Endodermal cell (in vitro differentiated cells): Measurements from ENCODE around the gene LENEP. TPM values are rescaled to one million over a fixed set of nuclear protein-coding genes. Genes with fewer than 3 reads are reported as not detected.
A peak's percentile ranks its signal among the peaks of the same experiment; 100 is the strongest.

ENCODE experiments used
- DNase-seq: peaks from one replicate; pipeline ENCODE4 v3.0.0-alpha.2; 2017
- H3K27ac ChIP-seq: 2 replicates; pipeline ENCODE4 v1.5.1; 2013; ENCODE audit warnings: mild to moderate bottlenecking, low read depth, low read length, moderate library complexity
- H3K27me3 ChIP-seq: 2 replicates; pipeline ENCODE4 v1.6.1; 2013; ENCODE audit warnings: mild to moderate bottlenecking, low read length, moderate library complexity; ENCODE audit not compliant: insufficient read depth, control insufficient read depth, poor library complexity, severe bottlenecking
- H3K36me3 ChIP-seq: 2 replicates; pipeline ENCODE4 v1.7.0; 2013; ENCODE audit warnings: mild to moderate bottlenecking, low read length, moderate library complexity; ENCODE audit not compliant: control insufficient read depth, insufficient read depth
- H3K4me1 ChIP-seq: one replicate; pipeline ENCODE4 v1.7.0; 2013; ENCODE audit warnings: low read length; ENCODE audit not compliant: control insufficient read depth, insufficient read depth
- H3K4me3 ChIP-seq: 2 replicates; pipeline ENCODE4 v1.5.1; 2013; ENCODE audit warnings: mild to moderate bottlenecking, low read length, moderate library complexity
- H3K9ac ChIP-seq: 2 replicates; pipeline ENCODE4 v1.6.1; 2013; ENCODE audit warnings: mild to moderate bottlenecking, low read length, moderate library complexity; ENCODE audit not compliant: poor library complexity, severe bottlenecking; ENCODE audit errors: extremely low read depth
- H3K9me3 ChIP-seq: 2 replicates; pipeline ENCODE4 v1.6.1; 2013; ENCODE audit warnings: mild to moderate bottlenecking, low read length, moderate library complexity; ENCODE audit not compliant: control insufficient read depth
- H3K27ac Mint-ChIP-seq: 2 replicates; pipeline ENCODE4 v1.8.0; 2020; ENCODE audit warnings: mixed read lengths
- H3K27me3 Mint-ChIP-seq: 2 replicates; pipeline ENCODE4 v1.8.0; 2021; ENCODE audit warnings: mild to moderate bottlenecking, mixed read lengths; ENCODE audit not compliant: insufficient read depth
- H3K36me3 Mint-ChIP-seq: 2 replicates; pipeline ENCODE4 v1.8.0; 2020; ENCODE audit warnings: low read depth, mixed read lengths
- H3K4me1 Mint-ChIP-seq: 2 replicates; pipeline ENCODE4 v1.8.0; 2020; ENCODE audit warnings: mixed read lengths
- H3K4me3 Mint-ChIP-seq: 2 replicates; pipeline ENCODE4 v1.8.0; 2020; ENCODE audit warnings: mild to moderate bottlenecking, moderate library complexity, mixed read lengths
- H3K9me3 Mint-ChIP-seq: 2 replicates; pipeline ENCODE4 v1.8.0; 2020; ENCODE audit warnings: mild to moderate bottlenecking, mixed read lengths
- WGBS, 2 experiments: methylation state at CpG; one replicate each; pipeline versions ENCODE4 v1.1.5 to v1.1.7; 2013; ENCODE audit warnings: missing lambda C conversion rate in 2 of 2, mixed read lengths in 1 of 2; ENCODE audit not compliant: insufficient coverage in 1 of 2, insufficient read length in 1 of 2; 5-methylcytosine and 5-hydroxymethylcytosine counted together
- total RNA-seq, 2 donors: library from RNA; stranded (reverse); fragmentation: NEBNext Ultra II Directional in 1 of 2; extraction: Animal tissue kit (Norgen Biotek cat#: 25700) in 1 of 2; gene quantifications; 2 replicates in 1 of 2; 3 replicates in 1 of 2; pipeline ENCODE4 v1.2.1, GENCODE V29; 2021
- TF ChIP-seq, protein P1 (sequence below): fragments of 200-600 bp; sonication (generic); conservative IDR thresholded peaks from 2 replicates; pipeline ENCODE4 v1.5.0; 2021; ENCODE audit warnings: antibody characterized with exemption, mild to moderate bottlenecking

The LENEP gene
- total RNA-seq, 2 donors from 2014 or later: 2.0 TPM; not detected in 1

DNA sequence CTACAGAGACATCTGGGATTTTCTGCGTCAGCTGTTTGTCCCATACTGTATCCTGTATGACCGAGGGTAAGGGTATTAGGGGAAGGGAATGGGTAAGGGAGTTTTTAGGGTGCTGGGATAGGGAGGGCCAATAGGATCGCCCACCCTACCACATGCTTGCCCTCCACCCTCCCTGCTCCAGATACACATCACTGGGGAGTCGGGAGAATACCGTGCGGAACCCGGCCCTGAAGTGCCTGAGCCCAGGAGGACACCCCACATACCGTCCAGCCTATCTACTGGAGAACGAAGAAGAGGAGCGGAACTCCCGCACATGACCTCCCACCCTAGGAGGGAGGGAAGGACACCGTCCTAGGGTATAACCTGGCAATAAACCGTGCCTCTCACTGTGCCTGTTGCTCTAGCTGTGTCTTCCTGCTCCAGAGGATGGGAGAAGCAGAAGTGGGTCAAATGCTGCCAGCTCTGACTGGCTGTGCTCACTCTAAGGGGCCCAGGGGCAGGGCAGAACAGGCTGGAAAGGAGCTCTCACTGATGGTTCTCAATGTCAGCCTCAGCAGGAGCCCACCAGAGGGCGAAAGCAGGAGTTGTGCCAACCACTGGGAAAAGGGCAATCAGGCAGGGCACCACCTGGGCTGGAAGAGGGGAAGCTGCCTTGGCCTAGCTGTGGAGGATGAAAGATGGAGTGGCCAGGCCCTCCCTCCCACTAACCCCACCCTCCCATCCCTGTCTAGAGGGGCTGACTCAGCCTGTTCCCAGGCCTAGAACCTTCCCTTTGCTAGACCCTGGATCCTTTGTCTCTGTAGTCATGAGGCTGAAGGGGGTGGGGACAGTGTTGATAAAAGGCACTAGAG is 440 bp upstream of the LENEP start:
- H3K9me3 Mint-ChIP-seq: no peaks in the 10 kb centered on the region
- H3K36me3 ChIP-seq: peaks cover 25% of the 10 kb centered on the region
- 94 to 97% methylated on average over 6 to 14 of the region's 14 CpGs for WGBS, 2 experiments
- no peaks in the 10 kb centered on the region for H3K9me3 ChIP-seq
- peaks cover 4% of the 10 kb centered on the region for H3K4me1 Mint-ChIP-seq
- no peaks in the 10 kb centered on the region for H3K4me1 ChIP-seq
- H3K4me3 ChIP-seq: no peak overlapping the region
- H3K27me3 Mint-ChIP-seq: peaks cover 3% of the 10 kb centered on the region
- TF ChIP-seq, protein P1, sequence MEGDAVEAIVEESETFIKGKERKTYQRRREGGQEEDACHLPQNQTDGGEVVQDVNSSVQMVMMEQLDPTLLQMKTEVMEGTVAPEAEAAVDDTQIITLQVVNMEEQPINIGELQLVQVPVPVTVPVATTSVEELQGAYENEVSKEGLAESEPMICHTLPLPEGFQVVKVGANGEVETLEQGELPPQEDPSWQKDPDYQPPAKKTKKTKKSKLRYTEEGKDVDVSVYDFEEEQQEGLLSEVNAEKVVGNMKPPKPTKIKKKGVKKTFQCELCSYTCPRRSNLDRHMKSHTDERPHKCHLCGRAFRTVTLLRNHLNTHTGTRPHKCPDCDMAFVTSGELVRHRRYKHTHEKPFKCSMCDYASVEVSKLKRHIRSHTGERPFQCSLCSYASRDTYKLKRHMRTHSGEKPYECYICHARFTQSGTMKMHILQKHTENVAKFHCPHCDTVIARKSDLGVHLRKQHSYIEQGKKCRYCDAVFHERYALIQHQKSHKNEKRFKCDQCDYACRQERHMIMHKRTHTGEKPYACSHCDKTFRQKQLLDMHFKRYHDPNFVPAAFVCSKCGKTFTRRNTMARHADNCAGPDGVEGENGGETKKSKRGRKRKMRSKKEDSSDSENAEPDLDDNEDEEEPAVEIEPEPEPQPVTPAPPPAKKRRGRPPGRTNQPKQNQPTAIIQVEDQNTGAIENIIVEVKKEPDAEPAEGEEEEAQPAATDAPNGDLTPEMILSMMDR: peak; percentile 59
- H3K27ac Mint-ChIP-seq: no peak overlapping the region
- peak overlapping the region; percentile 18 for H3K27ac ChIP-seq
- no peaks in the 10 kb centered on the region for H3K27me3 ChIP-seq
- H3K36me3 Mint-ChIP-seq: peaks cover 23% of the 10 kb centered on the region
- DNase-seq: peak; percentile 73
- H3K4me3 Mint-ChIP-seq: no peak overlapping the region
- H3K9ac ChIP-seq: no peak overlapping the region

DNA sequence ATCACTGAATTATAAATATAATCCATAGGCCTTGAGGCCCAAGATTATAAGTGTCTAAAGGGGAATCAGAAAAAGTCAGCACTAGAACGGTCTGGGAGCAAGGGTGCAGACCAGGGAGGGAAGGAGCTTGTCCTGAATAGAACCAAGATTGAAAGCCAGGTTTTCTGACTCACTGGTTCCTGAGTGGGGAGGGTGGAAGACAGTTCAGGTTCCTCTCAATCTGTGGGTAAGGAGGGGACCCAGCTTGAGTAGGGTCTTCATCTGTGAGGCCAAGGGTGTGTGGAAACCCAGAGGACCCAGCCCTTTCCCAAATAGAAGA is 842 bp downstream of the LENEP start:
- H3K4me3 ChIP-seq: no peak overlapping the region
- 82 to 92% methylated on average over 1 of the region's 1 CpG for WGBS, 2 experiments
- Mint-ChIP-seq H3K27me3 (peaks cover 6% of the 10 kb centered on the region), H3K4me1 (peaks cover 7% of the 10 kb centered on the region), H3K4me3 (no peak overlapping the region), H3K36me3 (peaks cover 12% of the 10 kb centered on the region), H3K9me3 (no peaks in the 10 kb centered on the region), H3K27ac (peak overlapping the region; percentile 33)
- no peak overlapping the region for H3K27ac ChIP-seq
- peaks cover 13% of the 10 kb centered on the region for H3K36me3 ChIP-seq
- TF ChIP-seq, protein P1: no peak
- no peaks in the 10 kb centered on the region for H3K9me3 ChIP-seq
- no peak overlapping the region for H3K9ac ChIP-seq
- DNase-seq: no peak
- H3K27me3 ChIP-seq: no peaks in the 10 kb centered on the region
- no peaks in the 10 kb centered on the region for H3K4me1 ChIP-seq

DNA sequence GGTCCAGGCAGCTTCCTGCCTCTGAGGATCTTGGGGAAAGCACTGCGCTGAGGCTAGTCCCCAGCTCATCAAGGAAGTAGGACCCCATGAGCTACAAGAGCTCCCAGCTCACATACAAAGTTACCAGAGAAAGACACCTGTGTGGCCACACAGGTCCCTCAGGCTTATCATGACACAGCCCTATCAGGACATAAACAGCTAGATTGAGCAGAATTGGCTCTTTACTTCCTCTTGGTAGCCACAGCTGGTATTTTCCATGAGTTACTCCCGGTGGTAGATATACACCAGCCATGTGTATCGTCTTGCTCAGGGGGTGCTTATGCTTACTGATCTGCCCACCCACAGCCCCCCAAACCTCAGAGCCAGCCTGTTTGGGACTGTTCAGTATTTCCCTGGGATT is 1.2 kb downstream of the LENEP start:
- WGBS, 2 experiments: 91 to 97% methylated on average over 1 to 3 of the region's 3 CpGs
- peaks cover 10% of the 10 kb centered on the region for H3K36me3 ChIP-seq
- H3K27ac ChIP-seq: no peak overlapping the region
- no peaks in the 10 kb centered on the region for H3K9me3 ChIP-seq
- no peaks in the 10 kb centered on the region for H3K9me3 Mint-ChIP-seq
- H3K9ac ChIP-seq: no peak overlapping the region
- H3K4me1 ChIP-seq: no peaks in the 10 kb centered on the region
- H3K4me1 Mint-ChIP-seq: peaks cover 7% of the 10 kb centered on the region
- no peak overlapping the region for H3K4me3 Mint-ChIP-seq
- no peaks in the 10 kb centered on the region for H3K27me3 ChIP-seq
- H3K4me3 ChIP-seq: no peak overlapping the region
- TF ChIP-seq, protein P1: no peak
- peaks cover 6% of the 10 kb centered on the region for H3K27me3 Mint-ChIP-seq
- H3K27ac Mint-ChIP-seq: peak overlapping the region; percentile 33
- peaks cover 10% of the 10 kb centered on the region for H3K36me3 Mint-ChIP-seq
- no peak for DNase-seq
